Measurements from ENCODE around the gene SFMBT1.

DNA sequence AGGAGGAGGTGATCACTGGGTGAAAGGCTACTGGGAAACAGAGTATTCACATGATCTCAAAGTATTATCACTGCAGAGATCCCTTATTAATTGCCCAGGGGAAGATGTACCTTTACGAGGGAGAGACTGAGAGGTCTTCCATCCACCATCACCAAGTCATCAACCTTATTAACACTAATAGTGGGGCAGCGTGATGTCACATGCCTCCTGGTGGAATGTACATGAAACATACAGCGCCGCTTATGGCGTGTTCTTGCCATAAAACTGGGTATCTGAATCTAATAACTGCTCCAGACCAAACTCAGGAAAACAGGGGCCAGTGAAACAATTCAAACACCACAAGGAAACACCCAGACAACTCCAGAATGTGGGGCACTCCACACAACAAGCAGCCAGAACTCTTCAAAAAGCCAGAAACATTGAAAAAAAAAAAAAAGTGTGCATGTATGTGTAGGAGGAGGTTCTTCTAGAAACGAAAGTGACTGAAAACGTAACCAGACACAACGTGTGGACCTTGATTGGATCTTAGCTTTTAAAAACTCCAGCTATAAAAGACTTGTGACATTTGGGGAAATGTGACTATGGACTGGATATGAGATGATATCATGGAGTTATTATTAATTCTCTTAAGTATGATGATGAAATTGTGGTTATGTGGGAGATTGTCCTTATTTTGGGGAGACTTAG, 153.1 kb downstream of the SFMBT1 start:
- no peak for TF ChIP-seq SIN3A (IDR thresholded peaks at IDR 0.05; ENCODE audit: borderline replicate concordance, insufficient read depth, low read length)
- no peak for TF ChIP-seq FOXP2 (optimal IDR thresholded peaks at IDR 0.05; ENCODE audit: borderline replicate concordance, extremely low read depth, extremely low read length, insufficient read depth)

Measured in PFSK-1 (cell line).